ENCODE data around the gene ADSS1.

DNA sequence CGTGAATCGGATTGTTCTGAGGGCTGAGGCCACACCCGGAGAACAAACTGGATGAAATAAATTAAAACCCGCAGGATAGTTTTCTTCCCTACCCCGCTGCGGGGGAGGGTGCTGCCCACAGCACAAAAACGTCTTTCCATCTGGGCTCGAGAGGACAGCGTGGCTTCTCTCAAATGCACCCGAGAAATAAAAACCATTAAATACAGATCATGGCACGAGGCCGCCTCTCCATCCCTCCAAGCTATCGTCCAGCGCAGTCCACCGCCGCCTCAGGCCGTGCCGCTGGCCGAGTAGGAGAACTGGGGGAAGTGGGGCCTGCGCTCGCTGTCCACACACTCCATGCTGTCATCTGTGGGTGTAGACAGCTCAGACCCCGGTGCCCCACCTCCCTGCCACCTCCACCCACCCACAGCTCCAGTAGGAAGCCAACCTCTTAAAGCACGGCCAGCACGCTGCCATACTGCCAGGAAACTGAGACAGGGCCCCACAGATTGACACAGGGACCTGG lies 46.1 kb downstream of the ADSS1 start:
- TF ChIP-seq CTCF (IDR thresholded peaks at IDR 0.05) (no peak), POLR2A (IDR thresholded peaks at IDR 0.05) (no peak)

All from esophagus squamous epithelium (tissue), 4 donors.